Right lung (tissue), 5 donors: ENCODE measurements around the gene ZNF681. TPM values are rescaled to one million over a fixed set of nuclear protein-coding genes. Genes with fewer than 3 reads are reported as not detected.
A peak's percentile ranks its signal among the peaks of the same experiment; 100 is the strongest.
"Not testable (repeated sequence)": the region's sequence is repeated elsewhere in the genome, so short reads cannot be mapped to it uniquely, and the experiment has no call there.

Experiments
- DNase-seq, 2 donors: peaks; one replicate each; pipeline ENCODE4 v3.0.0-alpha.2; 2013
- polyA plus RNA-seq, 5 donors: library from polyadenylated mRNA; unstranded; fragments of 120-200 nt; gene quantifications; one replicate each; pipeline versions ENCODE4 v1.2.1 to v1.2.3, GENCODE V29; 2013; ENCODE audit warnings: inconsistent platforms in 1 of 5, low replicate concordance in 1 of 5; ENCODE audit not compliant: insufficient read length in 5 of 5, insufficient read depth in 1 of 5

The ZNF681 gene
- polyA plus RNA-seq, 5 donors: 4.5 to 11.9 (median 6.3) TPM

- no peak for DNase-seq
These were observed 18.0 kb upstream of the ZNF681 start for GRCh38 chr19:23776507-23777205.

DNA sequence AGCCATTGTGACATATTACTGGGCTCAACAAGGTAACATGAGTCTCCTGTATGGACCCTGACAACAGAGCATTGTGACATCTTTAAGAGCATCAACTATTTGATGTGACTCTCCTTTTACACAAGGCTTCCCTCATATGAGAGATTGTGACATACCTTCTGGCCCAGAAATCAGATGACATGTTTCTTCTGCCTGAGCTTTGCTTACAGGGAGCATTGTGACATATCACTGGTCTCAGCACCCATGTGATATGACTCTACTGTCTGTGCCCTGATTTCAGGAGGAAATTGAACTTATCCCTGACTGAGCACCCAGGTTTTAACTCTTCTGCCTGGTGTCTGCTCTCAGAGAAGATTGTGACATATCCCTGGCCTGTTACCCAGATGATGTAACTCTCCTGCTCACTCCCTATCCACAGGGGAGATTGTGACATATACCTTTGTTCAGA lies 15.9 kb upstream of the ZNF681 start:
- DNase-seq: no peak

GRCh38 chr19:23774106-23774505 lies 15.4 kb upstream of the ZNF681 start:
- no peak for DNase-seq

DNA sequence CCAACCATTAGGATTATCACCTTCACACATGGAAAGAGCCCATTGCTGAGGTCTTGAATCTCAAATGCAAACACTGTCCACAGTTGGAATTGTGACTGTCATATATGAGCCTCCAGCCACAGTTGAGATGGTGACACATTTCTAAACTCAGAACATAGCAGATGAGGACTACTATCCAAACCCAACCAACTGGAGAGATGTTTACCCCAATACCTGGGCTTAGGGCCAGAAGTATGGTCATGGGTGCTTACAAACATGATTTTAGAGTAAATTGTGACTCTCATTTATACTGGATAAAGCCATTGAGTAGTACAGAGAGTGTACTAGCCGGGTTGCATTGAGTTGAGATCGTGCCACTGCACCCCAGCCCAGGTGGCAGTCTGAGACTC lies 14.0 kb upstream of the ZNF681 start:
- no peak for DNase-seq

GRCh38 chr19:23771761-23772674 lies 13.3 kb upstream of the ZNF681 start:
- DNase-seq: no peak

- no peak for DNase-seq
These were observed 12.6 kb upstream of the ZNF681 start for GRCh38 chr19:23771316-23771715.

DNA sequence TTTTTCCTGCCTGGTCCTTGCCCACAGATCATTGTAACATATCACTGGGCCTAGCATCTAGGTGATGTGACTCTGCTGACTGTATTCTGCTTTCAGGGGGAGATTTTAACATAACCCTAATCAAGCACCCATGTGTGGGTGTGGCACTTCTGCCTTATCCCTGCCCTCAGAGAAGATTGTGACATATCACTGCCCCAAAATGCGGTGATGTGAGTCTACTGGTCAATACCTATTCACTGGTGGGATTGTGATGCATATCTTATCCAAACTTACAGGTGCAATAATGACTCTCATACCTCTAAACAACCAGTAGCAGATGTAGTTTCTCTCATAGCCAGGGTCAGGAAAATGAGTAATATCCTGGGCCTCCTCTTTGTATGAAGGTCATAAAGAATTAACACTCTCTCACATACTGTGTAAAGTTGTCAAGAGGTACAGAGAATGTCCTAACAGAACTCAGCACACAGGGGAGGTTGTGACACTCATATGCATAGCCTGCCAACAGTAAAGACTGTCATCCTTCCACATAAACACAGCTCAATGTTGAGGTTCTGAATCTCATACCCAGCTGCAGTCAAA lies 12.1 kb upstream of the ZNF681 start:
- no peak for DNase-seq

DNA sequence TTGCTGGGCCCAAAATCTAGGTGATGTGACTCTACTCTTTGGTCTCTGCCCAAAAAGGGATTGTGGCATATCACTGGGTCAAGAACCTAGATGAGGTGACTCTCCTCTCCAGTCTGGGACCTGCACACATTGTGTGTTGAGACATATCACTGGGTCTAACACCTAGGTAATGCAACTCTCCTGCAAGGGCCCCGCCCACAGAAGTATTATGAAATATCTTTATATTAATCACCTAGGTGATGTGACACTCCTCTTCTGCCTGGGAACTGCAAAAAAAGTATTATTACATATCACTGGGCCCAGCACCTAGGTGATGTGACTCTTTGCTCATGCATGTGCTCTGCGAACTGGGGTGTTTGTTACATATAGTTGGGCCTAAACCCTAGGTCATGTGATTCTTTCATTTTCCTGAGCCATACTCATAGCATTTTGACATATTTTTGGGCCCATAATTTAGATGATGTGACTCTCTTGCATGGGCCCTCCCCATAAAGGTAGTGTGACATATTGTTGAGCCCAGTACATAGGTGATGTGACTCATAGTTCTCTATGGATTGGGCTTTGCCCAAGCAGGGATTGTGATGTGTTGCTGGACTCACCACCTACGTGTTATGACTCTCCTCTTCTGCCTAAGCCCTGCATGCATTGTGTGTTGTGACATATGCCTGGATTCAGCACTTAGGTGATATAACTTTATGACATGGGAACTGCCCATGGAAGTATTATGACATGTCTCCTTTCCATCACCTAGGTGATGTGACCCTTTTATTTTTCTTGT lies 11.2 kb upstream of the ZNF681 start:
- no peak for DNase-seq

- no peak for DNase-seq
These were observed 8.3 kb upstream of the ZNF681 start for GRCh38 chr19:23766951-23767350.

DNA sequence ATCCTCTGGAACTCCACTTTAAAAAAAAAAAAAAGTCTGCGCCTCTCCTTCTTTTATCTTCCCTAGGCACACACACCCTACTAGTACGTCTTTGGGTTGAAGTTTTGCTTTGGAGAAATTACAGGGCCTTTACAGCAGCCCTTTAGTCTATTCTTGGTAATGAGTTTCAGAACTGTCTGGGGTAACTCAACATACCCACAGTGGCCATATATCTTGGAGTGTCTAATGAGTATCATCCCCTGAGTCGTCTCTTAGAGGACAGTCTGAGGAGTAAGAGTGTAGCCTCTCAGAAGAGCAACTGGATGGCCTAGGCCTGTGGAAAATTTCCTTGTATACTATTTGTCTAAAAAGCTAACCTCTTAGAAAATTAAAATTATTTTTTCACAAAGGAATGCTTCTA lies 6.1 kb upstream of the ZNF681 start:
- DNase-seq: no peak

- peak; percentile 80 to 81 for DNase-seq
These were observed 4.4 kb upstream of the ZNF681 start for GRCh38 chr19:23762884-23763711.

- DNase-seq: no peak
These were observed 3.8 kb upstream of the ZNF681 start for GRCh38 chr19:23762548-23762883.

- not testable (repeated sequence) for DNase-seq
These were observed 1.6 kb upstream of the ZNF681 start for GRCh38 chr19:23760326-23760725.

DNA sequence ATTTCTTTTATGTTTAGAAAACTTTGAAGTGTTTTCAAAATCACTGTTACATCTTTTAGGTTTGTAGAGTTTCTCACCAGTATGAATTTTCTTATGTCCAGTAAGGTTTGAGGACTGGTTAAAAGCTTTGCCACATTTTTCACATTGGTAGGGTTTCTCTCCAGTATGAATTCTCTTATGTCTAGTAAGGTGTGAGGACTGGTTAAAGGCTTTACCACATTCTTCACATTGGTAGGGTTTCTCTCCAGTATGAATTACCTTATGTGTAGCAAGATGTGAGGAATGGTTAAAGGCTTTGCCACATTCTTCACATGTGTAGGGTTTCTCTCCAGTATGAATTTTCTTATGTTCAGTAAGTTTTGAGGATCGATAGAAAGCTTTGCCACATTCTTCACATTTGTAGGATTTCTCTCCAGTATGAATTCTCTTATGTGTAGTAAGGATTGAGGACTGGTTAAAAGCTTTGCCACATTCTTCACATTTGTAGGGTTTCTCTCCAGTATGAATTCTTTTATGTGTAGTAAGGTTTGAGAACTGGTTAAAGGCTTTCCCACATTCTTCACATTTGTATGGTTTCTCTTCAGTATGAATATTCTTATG lies 15.0 kb downstream of the ZNF681 start:
- not testable (repeated sequence) for DNase-seq

DNA sequence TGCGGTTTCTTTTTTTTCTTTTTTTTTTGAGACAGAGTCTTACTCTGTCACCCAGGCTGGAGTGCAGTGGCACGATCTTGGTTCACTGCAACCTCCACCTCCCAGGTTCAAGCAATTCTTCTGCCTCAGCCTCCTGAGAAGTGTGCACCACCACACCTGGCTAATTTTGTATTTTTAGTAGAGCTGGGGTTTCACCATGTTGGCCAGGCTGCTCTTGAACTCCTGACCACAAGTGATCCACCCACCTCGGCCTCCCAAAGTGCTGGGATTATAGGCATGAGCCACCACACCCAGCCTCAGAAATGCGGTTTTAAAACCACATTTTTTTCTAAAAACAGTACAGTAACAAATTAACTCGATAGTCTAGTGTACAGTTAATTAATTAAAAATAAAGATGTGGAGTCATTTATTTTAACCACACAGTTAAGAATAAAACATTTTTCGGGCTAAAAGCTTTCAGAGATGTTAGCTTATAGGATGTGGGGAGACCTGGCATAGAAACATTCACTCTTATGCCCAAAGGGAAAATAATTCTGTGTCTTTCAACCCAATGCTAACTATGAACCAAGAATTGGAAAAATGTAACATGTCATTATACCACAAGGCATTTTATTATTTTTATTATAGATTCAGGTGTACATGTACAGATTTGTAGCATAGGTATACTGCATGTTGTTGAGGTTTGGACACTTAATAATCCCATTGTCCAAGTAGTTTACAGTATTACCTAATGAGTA lies 27.8 kb downstream of the ZNF681 start:
- not testable (repeated sequence) for DNase-seq

DNA sequence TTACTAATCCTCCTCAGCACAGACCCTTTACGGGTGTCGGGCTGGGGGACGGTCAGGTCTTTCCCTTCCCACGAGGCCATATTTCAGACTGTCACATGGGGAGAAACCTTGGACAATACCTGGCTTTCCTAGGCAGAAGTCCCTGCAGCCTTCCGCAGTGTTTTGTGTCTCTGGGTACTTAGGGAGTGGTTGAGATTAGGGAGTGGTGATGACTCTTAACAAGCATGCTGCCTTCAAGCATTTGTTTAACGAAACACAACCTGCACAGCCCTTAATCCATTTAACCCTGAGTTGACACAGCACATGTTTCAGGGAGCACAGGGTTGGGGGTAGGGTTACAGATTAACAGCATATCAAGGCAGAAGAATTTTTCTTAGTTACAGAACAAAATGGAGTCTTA lies 34.5 kb downstream of the ZNF681 start:
- not testable (repeated sequence) for DNase-seq

DNA sequence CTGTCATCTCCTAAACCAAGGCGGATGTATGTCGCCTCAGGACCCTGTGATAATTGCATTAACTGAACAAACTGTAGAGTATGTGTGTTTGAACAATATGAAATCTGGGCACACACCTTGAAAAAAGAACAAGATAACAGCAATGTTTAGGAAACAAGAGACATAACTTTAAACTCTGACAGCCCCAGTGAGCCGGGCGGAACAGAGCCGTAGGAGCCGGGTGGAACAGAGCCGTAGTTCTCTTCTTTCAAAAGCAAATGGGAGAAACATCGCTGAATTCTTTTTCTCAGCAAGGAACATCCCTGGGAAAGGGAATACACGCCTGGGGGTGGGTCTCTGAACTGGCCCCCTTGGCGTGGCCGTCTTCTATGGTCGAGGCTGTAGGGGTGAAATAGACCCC lies 39.9 kb downstream of the ZNF681 start:
- DNase-seq: no peak

- no peak for DNase-seq
These were observed 41.9 kb downstream of the ZNF681 start for GRCh38 chr19:23716792-23717191.

- no peak for DNase-seq
These were observed 49.3 kb downstream of the ZNF681 start for GRCh38 chr19:23709347-23709746.

GRCh38 chr19:23706657-23707056 lies 52.0 kb downstream of the ZNF681 start:
- DNase-seq: no peak
